GM19324 (cell line): ENCODE measurements around the gene ANO1.

Experiments
- ATAC-seq: cut with Tn5 transposase; IDR thresholded peaks from one replicate; pipeline ENCODE4 v1.9.1; 2021; ENCODE audit warnings: mild to moderate bottlenecking, moderate library complexity; ENCODE audit not compliant: unreplicated experiment, low FRiP score

The ANO1 gene

DNA sequence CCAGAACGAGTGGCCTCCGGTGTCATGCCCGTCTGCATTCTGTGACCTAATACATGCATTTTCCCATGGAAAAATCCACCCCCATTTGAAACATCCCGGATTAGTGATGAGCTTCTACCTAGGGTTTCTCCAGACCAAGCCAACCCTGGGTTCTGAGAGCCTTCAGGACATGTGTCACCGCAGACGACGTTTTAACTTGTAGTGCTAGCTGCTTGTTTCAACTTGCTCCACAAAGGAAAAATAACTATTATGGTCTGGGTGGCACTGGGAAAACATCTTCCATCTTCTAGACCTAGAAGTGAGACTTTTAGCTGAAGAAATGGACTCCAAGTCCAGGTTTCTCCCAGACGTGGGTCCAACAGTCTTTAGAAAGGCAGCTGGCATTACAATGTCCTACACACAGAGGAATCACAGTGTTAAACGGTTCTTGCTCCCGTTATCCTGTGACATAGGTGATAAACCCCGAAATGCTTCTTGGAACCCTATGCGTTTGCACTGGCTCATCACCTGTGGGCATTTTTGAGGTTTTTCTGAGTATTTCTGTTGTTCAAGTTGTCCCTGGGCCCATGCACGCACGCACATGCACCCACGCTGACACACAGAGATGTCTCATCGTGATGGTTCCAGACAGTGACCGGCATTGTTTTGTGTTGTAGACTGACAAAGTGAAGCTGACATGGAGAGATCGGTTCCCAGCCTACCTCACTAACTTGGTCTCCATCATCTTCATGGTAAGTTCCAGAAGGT lies 78.3 kb downstream of the ANO1 start:
- no peak for ATAC-seq

DNA sequence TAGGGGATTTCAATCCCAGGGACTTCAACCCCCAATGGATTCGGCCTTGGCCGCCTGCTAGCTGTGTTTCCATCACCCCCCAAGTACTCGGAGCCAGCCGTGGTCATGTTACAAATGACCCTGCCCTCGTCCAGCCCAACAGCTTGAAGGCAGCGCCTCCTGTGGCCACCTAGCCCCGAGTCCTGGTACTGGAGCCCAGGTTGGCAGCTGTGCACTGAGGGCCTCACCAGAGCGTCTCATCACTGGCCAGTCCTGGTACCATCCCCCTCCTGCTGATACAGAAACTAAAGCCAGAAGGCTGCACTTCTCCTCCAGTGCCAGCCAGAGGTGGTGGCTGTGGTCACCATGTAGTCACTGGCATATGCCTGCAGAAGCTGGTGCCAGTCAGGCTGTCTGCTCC lies 80.1 kb downstream of the ANO1 start:
- no peak for ATAC-seq

DNA sequence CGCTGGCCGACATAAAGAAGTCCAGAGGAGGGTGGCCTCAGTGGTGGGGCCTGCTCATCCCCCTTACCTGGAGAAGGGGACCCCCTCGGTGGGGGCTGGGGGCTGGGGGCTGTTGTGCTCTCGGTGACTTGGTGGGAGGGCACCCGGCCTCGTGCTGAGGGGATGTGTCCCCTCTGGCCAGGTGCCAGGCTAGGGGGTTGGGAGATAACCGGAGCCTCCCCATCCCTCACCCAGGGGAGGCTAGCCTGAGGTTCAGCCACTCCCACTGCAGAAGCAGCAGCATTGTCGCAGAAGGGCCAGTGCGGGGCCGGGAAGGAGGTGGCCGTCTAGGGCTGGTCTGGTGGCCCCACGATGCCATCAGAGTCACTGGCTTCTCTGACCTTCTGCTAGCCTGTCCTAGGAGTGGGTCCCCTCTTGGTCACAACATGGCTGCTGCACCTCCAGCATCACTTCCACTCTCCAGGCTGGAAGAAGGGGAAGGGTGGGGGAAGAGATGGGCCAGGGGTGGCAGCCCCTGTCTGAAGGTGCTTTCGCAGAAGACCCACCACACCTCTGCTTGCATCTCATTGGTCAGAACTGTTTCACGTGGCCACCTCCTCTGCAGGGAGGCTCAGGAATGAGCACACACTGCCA lies 80.8 kb downstream of the ANO1 start:
- no peak for ATAC-seq

DNA sequence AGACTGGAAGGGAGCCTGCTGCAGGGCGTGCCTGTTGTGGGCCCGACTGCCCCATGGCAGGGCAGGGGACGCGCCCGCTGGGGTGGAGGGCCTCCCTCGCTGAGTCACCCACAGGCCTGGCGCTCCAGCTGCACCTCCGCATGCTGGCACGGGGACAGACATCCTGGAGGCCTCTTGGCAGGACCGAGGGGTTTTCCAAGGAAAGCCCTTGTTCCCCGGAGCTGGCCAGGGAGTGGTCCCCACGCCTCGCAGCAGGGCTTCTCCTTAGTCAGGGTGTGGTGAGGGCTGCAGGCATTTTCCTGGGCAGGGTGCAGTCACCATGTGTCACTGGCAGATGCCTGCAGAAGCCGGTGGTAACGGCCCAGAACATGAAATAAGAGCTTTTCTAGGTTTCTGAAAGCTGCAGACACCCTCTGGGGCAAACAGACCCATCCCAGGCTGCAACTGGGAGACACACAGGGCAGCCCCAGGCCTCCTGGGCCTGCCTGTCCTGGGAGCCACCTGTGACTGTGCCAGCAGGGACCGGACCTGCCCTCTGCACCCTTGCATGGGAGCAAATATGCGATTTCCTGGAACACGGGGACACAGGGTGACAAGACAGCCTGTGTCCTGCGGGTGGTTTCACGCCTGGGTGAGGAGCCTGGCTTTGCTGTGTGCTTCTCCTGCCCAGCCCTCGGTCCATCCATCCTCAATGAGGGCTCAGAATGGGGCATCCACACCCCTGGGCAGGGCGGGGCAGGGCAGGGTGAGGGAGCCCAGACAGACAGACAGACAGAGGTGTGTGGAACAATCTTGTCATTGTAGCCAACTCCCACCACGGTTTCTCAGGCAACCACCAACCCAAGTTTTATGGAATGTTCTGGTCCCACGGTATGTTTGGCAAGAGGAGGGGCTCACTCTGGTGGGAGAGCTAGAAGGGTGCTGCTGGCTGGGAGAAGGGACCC lies 81.8 kb downstream of the ANO1 start:
- no peak for ATAC-seq

DNA sequence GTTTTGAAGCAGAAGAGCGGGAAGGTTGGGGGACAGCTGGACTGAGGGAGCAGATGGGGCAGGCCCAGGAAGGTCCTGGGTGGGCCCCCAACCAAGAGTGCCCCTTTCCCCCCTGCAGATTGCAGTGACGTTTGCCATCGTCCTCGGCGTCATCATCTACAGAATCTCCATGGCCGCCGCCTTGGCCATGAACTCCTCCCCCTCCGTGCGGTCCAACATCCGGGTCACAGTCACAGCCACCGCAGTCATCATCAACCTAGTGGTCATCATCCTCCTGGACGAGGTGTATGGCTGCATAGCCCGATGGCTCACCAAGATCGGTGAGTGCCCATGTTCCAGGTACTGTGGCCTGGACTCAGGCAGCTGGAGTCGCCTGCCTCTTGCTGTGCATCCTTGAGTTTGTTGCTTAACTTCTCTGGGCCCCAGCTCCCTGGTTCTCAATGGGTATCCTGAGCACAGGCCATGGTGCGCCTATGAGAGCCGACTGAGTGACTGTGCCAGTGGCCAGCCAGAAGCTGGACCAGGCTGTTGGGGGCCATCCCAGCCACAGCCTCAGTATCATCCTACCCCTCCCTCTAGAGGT lies 83.0 kb downstream of the ANO1 start:
- no peak for ATAC-seq

DNA sequence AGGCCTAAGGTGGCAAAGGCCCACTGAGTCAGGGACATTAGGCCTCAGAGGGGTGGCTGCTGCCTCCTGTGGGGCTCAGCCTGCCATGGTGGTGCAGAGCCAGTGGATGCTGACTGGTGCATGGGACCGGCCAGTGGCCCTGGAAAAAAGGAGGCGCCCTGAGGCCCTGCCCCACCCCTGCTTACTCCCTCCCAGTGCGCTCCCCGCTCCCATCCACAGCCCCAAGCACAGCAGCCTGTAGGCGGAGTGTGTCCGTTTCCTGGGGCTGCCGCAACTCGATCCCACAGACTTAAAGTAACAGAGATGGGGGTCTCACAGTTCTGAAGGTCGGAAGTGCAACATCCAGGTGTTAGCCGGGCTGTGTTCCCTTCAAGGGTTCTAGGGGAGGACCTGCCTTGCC lies 86.6 kb downstream of the ANO1 start:
- no peak for ATAC-seq

DNA sequence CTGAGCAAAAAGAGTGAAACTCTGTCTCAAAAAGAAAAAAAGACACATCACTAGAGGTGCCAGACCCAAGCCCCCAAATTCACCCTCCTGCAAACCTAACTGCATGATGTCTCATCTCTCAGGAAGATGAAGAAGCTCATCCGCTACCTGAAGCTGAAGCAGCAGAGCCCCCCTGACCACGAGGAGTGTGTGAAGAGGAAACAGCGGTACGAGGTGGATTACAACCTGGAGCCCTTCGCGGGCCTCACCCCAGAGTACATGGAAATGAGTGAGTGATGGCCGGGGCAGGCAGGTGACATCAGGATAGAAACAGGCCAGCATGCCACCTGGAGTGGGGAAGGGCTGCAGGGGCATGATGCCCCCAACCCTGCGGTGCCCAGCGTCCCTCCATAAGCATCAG lies 89.0 kb downstream of the ANO1 start:
- no peak for ATAC-seq

DNA sequence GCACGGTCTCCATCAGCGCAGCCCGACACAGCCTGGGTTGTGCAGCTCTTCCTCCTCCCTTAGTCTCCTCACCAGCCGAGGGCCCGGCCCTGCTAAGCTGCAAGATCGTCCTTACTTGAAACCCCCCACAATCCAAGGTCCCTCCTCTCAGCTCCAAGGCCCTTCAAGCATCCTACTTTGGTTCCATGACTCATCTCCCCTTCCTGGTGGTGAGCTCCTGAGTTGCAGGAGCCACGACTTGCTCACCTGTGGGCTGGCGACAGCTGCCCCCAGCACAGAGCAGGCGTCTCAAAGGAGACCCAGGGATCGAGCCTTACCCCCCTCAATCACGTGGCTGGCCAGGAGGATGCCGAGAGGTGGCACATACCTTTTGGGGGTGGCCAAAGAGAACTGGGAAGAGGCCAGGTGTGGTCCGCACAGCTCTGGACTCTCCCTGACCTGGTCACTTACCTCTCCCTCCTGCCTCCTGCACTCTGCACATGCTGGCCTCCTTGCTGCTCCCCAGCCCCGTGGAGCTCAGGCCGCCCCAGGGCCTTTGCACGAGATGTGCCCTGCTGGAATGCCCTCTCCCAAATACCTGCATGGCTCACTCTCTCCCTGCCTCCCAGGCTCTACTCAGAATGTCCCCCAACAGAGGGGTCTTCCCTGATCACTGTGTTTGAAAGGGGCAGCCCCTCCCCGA lies 89.7 kb downstream of the ANO1 start:
- no peak for ATAC-seq

DNA sequence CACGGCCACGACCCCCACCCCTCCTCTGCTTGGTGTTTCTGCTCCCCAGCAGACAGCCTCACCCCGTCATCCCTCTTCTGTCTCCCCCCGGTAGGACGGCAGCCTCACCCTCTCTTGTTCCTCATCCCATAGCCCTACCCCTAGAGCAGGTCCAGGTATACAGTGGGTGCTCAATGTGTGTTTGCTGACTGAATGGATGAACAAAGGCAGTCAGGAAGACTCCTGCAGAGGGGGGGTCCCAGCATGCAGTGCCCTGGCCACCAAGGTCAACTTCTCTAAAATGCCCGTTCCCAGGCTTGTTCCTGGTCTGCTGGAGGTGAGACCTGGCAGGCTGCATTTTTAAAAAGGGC lies 90.3 kb downstream of the ANO1 start:
- no peak for ATAC-seq

DNA sequence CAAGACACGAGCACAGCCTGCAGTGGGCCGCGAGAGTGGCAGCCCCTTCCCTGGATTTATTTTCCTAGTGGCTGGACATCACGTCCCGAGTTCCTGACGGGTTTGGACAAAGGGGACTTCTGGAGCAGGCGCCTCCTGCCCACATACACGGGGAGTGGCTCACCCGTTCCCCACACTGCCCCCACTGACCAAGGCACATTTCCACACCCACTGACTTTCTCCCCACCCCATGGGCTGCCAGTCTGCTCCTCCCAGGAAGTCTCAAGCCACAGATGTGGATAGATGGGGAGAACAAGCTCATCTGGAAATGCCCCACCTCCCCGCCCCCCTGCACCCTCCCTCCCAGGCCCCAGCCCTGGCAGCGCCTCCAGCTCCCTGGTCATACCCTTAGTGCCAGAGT lies 91.0 kb downstream of the ANO1 start:
- ATAC-seq: no peak

DNA sequence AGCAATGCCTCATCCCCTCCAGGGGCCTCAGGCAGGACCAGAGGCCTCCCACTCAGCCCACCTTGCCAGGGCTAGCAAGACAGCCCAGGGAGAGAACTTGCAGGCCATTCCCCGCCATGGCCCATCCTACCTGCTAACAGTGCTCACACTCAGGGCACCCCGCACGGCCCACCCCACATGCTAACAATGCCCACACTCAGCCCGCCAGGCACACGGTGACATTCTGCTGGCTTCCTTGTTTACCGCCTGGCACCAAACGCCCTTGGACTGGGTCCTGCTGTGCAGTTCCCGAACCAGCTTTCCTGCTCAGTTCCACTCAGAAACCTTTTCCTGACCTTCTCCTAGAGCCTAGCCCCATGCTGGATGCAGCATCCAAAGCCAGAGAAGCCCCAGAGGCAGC lies 91.5 kb downstream of the ANO1 start:
- no peak for ATAC-seq

DNA sequence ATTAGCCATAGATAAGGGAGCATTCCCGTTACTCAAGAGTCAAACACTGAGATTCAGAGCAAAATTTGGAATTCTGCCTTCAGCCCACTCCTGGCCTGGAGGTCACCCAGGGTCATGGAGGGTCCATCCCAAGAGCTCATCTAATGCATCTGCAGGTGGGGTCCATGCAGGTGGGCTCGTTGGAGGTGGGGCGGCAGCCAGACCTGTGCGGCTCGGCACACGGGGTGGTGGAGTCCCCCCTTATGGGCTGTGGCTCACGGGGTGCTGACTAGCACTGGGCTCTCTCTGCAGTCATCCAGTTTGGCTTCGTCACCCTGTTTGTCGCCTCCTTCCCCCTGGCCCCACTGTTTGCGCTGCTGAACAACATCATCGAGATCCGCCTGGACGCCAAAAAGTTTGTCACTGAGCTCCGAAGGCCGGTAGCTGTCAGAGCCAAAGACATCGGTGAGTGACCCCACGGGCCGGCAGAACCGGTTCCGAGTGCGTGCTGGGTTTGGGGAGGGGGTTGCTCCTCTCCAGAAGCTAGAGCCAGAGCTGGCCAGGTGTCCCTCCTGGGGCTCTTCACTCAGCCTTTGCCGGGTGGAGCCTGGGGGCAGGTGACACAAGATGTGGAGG lies 92.6 kb downstream of the ANO1 start:
- no peak for ATAC-seq

DNA sequence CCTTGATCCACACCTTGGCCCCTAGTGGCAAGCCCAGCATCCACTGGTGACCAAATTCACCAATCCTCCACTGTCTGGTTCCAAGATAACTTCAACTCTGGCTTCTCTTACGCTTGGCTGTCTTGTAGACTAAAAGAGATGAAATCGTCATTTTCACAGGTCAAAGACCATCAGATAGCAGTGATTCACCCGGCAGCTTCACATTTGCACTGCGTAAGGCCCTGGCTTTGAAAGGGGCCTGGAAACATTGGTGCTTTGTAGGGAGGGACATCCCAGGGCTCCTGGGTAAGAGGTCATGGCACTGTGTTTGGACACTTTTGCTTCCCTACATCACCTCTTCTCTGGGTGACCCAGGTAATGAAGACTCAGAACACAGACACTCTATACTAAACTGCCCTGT lies 94.9 kb downstream of the ANO1 start:
- no peak for ATAC-seq

DNA sequence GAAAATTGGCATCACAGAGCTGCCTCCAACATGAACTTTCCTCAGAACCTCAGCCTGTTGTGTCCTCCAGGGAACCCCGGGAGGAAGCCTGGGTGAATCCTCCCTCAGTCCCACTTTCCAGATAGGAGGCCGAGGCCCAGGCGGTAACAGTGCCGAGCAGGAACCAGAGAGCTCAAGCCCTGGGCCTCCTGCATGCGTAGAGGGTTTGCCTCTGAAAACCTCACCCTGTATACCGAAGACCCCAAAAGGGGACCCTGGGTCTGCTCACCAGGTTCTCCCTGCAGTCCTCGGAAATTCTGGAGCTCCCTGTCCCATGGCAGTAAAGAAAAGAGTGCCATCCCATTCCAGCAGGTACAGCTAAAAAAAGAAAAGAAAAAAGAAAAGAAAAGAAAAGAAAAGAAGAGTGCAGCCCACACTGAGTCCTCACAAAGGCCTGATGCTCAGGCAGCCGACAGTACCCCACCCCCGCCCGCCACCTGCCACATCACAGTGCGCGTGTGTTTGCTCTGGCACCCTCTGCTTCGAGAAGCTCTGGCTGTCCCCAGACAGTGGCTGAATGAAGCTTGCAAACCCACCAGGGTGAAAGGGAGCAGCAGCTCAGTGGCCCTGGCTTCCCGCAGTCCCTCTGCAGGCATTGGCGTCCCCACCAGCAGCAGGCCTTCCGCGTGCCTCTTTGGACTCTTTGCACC lies 96.6 kb downstream of the ANO1 start:
- ATAC-seq: no peak

DNA sequence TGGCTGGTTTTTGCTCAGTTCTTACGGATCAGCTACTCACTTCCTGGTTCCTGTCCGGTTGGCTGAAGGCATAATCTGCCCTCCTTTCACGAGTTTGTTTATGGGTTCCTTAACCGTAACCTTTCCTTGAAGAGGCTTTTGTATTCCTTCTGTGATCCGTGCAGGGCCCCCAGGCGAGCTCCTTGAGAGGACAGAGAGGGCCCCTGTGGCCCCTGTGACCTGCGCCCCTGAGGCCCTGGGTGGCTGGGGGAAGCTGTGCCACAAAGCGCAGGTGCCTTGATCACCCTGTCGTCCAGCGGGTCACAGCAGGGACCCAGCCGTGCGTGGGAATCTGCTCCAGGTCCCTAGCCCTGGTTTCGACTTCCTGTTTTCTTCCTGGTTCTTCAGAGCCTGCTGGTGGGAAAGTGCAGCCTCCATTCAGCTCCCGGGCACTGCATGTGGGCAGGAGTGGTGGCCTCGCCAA lies 97.2 kb downstream of the ANO1 start:
- ATAC-seq: no peak

DNA sequence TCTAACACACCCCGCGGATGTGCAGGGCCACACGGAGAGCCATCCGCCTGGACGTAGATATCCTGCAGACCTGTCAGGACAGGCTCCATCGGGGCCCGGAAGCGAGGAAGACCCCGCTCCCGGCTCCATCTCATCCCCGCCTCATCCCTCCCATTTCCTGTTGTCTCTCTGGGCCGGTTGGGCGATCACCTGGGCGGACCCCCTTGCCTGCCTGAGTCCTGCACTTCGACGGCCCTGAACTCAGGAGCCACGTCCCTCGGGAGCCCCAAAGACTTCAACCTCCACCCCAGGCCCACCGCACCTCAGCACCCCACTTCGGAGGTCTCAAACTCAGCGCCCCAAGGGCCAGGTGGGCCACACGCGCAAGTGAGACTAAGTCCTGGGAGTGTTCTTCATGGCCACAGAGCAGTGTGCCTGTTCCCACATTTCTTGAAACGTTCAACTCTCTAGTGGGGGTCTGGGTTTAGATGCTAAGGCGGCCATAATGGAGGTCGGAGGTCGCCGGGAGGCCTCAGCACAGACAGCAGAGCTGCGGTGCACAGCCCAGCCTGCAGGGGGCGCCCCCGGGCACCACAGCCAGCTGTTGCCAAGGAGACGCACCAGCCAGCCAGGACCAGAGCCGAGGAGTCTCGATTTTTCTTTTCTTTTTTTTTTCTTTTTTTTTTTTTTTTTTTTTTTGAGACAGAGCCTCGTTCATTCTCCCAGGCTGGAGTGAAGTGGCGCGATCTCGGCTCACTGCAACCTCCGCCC lies 99.0 kb downstream of the ANO1 start:
- no peak for ATAC-seq

DNA sequence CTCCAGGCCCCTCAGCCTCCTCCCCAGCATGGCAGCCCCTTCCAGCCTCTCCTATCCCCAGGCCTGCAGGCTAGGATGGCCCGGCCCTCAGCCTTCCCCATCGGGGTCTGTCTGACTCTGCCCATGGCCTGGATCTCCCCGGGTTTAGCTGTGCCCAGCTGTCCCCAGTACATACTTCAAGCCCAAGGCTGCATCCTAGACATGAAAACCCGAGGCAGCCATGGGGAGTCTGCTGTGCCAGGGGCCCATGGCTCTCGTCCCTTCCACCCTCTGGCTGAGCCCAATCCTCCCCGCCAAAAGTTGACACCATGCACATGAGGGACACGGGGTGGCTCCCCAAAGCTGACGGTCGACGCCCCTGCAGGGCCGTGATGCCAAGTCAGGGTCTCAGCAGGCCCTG lies 102.8 kb downstream of the ANO1 start:
- ATAC-seq: no peak

DNA sequence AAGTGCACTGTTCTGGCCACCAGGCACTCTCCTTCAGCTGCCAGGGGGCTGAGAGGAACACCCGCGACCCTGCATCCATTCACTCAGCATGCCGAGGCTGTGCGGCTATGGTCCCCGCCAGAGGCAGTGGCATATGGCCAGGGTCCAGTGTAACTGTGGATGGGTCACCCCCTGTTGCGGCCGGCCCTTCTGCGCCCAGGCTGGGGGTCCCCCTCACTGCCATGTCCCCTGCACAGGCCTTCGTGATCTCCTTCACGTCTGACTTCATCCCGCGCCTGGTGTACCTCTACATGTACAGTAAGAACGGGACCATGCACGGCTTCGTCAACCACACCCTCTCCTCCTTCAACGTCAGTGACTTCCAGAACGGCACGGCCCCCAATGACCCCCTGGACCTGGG lies 104.1 kb downstream of the ANO1 start:
- ATAC-seq: no peak

DNA sequence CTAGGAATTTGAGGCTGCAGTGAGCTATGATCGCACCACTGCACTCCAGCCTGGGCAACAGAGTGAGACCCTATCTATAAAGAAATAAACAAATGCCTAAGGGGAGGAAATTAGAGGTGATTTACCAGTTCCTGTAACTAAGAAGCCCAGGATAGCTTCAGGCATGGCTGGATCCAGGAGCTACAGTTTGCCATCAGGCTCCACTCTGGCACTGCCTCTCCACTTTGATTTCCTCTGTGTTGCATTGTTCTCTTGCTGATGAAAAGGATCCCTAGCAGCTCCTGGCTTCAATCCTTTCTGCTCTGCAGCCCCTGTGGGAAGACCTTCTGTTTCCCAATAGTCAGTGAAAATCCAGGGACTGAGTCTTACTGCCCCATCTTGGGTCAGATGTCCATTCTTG lies 104.9 kb downstream of the ANO1 start:
- no peak for ATAC-seq
